ENCODE data around the gene ZNF784.
"Not testable (repeated sequence)": the region's sequence is repeated elsewhere in the genome, so short reads cannot be mapped to it uniquely, and the experiment has no call there.

Gene ZNF784

DNA sequence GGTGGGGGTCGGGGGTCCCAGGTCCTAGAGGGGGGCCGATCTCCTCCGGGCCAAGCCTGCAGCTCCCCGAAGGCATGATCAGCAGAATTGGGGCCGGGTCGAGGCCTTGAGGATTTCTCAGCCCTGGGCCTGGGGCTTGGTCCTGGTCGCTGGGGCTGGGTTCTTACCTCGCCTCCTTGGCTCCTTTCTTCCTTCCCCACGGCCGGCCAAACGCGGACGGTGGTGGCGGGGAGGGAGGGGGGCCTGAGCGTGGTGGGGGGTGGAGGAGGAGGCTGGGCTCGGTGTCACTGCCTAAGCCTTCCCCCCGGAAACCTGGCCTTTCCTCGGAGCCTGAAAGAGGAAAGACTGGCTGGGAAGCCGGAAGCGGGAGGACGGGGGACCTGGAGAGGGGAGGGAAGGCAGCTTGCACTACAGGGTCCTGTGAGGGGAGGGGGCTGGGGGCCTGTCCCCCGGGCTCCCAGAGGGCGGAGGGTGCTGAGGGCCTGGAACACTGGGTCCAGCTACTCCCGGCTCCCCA lies 43.7 kb downstream of the ZNF784 start, which contains the start of gene ZNF579:
ZNF579 (minus strand) TSS at position 221 of the 517 bp plus-strand sequence. CDS start 1,209 bp downstream, outside the sequence.
- peak; percentile 71 to 82 for DNase-seq

DNA sequence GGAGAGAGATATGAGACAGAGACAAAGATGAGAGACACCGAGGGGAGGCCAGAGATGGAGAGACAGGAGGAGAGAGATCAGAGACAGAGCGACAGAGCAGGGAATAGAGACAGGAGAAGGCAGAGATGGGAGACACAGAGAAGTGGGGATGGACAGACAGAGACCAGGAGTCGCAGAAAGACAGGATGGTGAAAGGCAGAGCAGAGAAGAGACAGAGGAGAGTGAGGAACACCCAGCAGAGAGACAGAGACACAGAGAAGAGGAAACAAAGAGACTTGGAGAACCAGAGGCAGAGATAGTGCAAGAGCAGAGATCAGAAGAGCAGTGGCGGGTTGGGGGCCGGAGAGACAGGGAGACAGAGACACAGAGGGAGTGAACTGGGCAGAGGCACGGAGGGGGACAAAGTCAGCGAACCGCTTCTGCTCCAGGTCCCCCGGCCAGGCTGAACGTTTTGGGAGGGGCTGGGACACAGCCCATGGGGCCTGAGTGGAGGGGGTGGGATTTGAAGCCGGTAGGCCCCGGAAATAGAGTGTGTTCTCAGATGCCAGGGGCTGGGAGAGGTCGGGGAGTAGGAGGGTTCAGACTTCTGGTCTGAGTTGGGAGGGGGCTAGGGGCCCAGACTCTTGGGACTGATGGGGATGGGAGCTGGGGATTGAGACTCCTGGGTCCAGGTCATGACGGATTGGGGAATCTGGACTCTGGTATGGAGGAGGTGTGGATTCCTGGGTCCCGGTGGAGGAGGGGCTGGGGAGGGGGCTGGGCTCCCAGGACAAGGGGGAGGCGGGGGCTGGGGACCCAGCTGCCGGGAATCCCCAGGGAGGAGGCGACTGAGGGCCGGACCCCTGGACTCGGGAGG lies 44.4 kb downstream of the ZNF784 start:
- no peak for DNase-seq

DNA sequence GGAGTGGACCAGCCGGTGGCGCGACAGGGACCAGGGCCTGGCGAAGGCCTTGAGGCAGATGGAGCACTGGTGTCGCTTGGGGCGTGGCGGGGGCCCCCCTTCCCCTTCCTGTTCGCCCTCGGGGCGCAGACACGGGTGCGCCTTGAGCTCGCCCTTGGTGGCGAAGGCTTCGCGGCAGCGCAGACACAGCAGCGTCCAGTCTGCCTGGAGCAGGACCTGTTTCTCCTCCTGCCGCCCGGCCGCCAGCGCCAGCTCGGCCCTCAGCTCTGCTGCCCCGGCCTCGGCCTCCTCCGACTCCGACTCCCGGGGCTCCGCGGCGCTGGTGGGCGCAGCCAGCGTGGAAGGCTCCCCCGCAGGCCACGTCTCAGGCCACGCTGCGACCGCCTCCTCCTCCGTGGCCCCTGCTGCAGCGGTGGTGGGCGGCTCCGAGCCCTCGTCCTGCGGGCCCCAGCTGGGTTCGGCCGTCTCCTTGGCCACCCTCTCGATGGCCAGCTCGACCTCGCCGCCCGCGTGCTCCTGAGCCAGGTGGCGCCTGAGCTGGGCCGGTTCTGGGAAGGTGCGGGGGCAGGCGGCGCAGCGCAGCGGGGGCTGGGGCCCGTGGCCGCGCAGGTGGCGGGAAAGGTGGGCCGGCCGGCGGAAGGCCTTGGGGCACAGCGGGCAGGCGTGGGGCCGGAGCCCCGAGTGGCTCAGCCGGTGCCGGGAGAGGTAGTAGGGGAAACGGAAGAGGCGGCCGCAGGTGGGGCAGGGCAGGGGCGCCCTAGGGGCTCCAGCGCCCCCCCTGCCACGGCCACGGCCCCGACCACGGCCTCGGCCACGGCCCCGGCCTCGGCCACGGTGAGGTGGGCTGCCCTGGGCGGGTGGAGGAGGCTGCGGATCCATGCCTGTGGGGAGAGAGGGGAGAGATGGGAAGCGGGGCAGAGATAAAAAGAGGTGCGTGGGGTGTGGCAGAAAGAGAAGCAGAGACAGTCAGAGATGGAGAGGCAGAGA lies 45.3 kb downstream of the ZNF784 start:
- DNase-seq = no peak

DNA sequence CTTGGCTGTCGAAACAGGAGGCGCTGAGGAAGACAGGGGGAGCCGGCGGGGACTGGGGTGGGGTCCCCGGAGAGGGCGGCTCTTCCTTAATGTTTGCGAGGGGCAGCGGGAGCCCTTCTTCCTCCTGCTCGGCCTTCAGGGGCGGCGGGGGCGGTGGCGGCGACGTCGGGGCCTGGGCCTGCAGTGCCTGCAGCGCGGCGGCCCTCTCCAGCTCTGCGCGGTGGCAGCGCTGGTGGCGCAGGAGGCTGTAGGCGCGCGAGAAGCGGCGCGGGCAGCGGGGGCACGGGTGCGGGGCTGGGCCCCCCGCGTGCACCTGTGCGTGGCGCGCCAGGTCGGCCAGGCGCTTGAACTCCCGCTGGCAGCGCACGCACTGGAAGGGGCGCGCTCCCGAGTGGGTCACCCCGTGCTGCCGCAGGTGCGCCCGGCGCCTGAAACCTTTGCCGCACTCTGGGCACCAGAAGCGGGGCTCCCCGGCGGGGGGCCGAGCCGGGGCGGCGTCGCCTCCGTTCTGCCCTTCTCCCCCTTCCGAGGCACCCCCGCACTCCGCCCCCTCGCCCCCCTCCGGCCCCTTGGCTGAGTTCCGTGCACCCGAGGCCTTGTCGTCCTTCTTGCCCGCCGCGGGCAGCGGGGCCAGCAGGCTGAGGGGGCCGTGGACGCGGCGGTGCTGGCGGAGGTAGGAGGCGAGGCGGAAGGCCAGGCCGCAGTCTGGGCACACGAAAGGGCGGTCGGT lies 46.2 kb downstream of the ZNF784 start:
- DNase-seq = no peak

DNA sequence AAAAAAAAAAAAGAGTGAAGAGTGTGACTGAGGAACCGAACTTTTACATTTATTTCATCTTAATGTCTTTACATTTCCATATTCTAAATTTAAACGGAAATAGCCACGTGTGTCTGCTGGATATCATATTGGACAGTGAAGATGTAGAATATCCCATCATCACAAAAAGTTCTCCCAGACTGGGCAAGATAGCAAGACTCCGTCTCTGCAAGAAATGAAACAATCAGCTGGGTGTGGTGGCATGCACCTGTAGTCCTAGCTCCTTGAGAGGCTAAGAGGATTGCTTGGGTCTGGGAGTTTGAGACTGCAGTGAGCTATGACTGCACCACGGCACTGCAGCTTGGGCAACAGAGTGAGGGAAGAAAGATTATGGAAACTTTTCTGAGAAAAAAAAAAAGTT lies 47.6 kb downstream of the ZNF784 start:
- DNase-seq = no peak

DNA sequence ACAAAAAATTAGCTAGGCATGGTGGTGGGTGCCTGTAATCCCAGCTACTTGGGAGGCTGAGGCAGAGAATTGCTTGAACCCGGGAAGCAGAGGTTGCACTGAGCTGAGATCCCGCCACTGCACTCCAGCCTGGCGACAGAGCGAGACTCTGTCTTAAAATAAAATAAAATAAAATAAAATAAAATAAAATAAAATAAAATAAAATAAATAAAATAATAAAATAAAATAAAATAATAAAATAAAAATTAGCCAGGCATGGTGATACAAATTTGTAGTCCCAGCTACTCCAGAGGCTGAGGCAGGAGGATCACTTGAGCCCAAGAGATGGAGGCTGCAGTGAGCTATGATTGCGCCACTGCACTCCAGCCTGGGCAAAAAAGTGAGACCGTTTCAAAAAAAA lies 50.4 kb downstream of the ZNF784 start:
- not testable (repeated sequence) for DNase-seq

All from CD4-positive, alpha-beta T cell treated with Interferon alpha-2 for 1 hour (primary cell).